ENCODE measurements around the gene BCL11A. TPM values are rescaled to one million over a fixed set of nuclear protein-coding genes. Genes with fewer than 3 reads are reported as not detected.

The BCL11A gene
- total RNA-seq, 1 donor from 2014 or later = 29.8 TPM

- no peak for DNase-seq (ENCODE audit: low read depth)
- no peak for TF ChIP-seq CTCF (IDR thresholded peaks at IDR 0.05; ENCODE audit: insufficient read depth, low read depth, low read length)
- TF ChIP-seq EZH2 (IDR thresholded peaks at IDR 0.05; ENCODE audit: insufficient read depth, low read length) = no peak
These were observed 17.7 kb downstream of the BCL11A start for GRCh38 chr2:60535685-60536312.

GRCh38 chr2:60534892-60535684 is 18.4 kb downstream of the BCL11A start:
- H3K4me2 ChIP-seq (ENCODE audit: low read length) = no peak overlapping the region
- Mint-ChIP-seq H3K9me3 (ENCODE audit: unreplicated experiment) (no peaks in the 10 kb centered on the region), H3K27me3 (ENCODE audit: low read depth, unreplicated experiment) (no peaks in the 10 kb centered on the region), H3K4me1 (ENCODE audit: low read depth, unreplicated experiment) (peaks cover 44% of the 10 kb centered on the region), H3K27ac (ENCODE audit: unreplicated experiment) (no peak overlapping the region), H3K36me3 (ENCODE audit: low read depth, unreplicated experiment) (peaks cover 8% of the 10 kb centered on the region), H3K4me3 (ENCODE audit: unreplicated experiment) (no peak overlapping the region)
- no peak overlapping the region for H3K4me3 ChIP-seq (ENCODE audit: insufficient read depth, low read depth, low read length)
- H2AFZ ChIP-seq (ENCODE audit: low read depth, low read length) = no peak overlapping the region
- no peak for TF ChIP-seq CTCF (IDR thresholded peaks at IDR 0.05; ENCODE audit: insufficient read depth, low read depth, low read length)
- TF ChIP-seq EZH2 (IDR thresholded peaks at IDR 0.05; ENCODE audit: insufficient read depth, low read length) = no peak
- H3K79me2 ChIP-seq (ENCODE audit: insufficient read depth, low read length) = peaks cover 21% of the 10 kb centered on the region
- no peaks in the 10 kb centered on the region for H3K9me3 ChIP-seq (ENCODE audit: insufficient read depth, low read depth, low read length)
- peaks cover 15% of the 10 kb centered on the region for H4K20me1 ChIP-seq (ENCODE audit: insufficient read depth, low read length)
- H3K27ac ChIP-seq (ENCODE audit: low read depth, low read length) = no peak overlapping the region
- peaks cover 19% of the 10 kb centered on the region for H3K4me1 ChIP-seq (ENCODE audit: insufficient read depth, low read length)
- no peak overlapping the region for H3K9ac ChIP-seq (ENCODE audit: low read length)
- FAIRE-seq (no peak), DNase-seq (ENCODE audit: low read depth) (no peak)
- peaks cover 3% of the 10 kb centered on the region for H3K36me3 ChIP-seq (ENCODE audit: insufficient read depth, low read length)
- no peaks in the 10 kb centered on the region for H3K27me3 ChIP-seq (ENCODE audit: insufficient read depth, low read length)

More at GRCh38 chr2:60535685-60536312, 17.7 kb downstream of the BCL11A start:
- Histone ChIP-seq H3K9ac (ENCODE audit: low read length) (no peak overlapping the region), H3K27ac (ENCODE audit: low read depth, low read length) (no peak overlapping the region), H3K4me2 (ENCODE audit: low read length) (no peak overlapping the region), H4K20me1 (ENCODE audit: insufficient read depth, low read length) (peaks cover 15% of the 10 kb centered on the region), H3K9me3 (ENCODE audit: insufficient read depth, low read depth, low read length) (no peaks in the 10 kb centered on the region), H3K4me1 (ENCODE audit: insufficient read depth, low read length) (peaks cover 13% of the 10 kb centered on the region), H3K79me2 (ENCODE audit: insufficient read depth, low read length) (peaks cover 22% of the 10 kb centered on the region), H3K4me3 (ENCODE audit: insufficient read depth, low read depth, low read length) (no peak overlapping the region), H3K27me3 (ENCODE audit: insufficient read depth, low read length) (no peaks in the 10 kb centered on the region), H2AFZ (ENCODE audit: low read depth, low read length) (no peak overlapping the region), H3K36me3 (ENCODE audit: insufficient read depth, low read length) (peaks cover 3% of the 10 kb centered on the region)
- Mint-ChIP-seq H3K27ac (ENCODE audit: unreplicated experiment) (no peak overlapping the region), H3K4me1 (ENCODE audit: low read depth, unreplicated experiment) (peaks cover 38% of the 10 kb centered on the region), H3K4me3 (ENCODE audit: unreplicated experiment) (no peak overlapping the region), H3K36me3 (ENCODE audit: low read depth, unreplicated experiment) (peaks cover 8% of the 10 kb centered on the region), H3K27me3 (ENCODE audit: low read depth, unreplicated experiment) (no peaks in the 10 kb centered on the region), H3K9me3 (ENCODE audit: unreplicated experiment) (no peaks in the 10 kb centered on the region)
- no peak for FAIRE-seq
